Measurements from ENCODE around the gene TRAPPC2B.

The TRAPPC2B gene

DNA sequence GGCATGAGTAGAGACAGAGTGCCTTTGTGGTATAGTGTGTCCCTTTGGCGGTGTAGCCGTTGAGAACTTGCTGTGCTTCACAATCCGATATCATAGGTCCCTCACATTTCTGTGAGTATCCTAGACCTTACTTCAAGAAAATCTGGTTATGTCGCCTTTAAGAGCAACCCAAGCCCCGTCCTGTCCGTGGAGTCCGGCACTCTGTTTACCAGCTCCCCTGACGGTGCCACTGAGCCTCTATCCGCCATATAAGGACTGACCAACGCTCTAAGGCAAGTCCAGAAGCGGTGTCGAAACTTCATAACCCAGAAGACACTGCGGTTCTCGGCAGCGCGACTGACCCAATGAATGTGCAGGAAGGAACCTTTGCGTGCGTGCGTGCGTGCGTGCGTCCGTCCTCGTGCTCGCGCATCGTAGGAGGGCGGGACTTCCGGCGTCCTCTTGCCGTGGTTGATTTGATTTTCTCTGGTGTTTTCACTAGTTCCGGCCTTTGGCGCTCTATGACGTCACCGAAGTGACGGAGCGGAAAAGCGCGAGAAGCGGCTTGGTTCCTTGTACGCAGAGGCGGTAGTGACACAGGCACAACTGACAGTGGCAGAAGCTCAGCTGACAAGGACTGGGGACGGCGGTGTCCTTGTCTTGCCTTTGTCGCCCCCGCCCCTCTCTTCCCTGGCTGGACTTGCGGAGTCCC is at the start of gene TRAPPC2B, which contains the start of gene ZNF547:
Gene TRAPPC2B, plus strand, starts transcription at position 555 of the 691 bp plus-strand sequence. CDS start 1,283 bp downstream, outside the sequence.
Gene ZNF547, plus strand, starts transcription at position 555 of the 691 bp plus-strand sequence. CDS start 5,005 bp downstream, outside the sequence.
- peak; percentile 97 for DNase-seq (ENCODE audit: low spot score in 2 of 2)
- H3K9me3 Mint-ChIP-seq = peaks cover 6% of the 10 kb centered on the region
- H3K36me3 Mint-ChIP-seq = peaks cover 19% of the 10 kb centered on the region
- no peaks in the 10 kb centered on the region for H3K27me3 Mint-ChIP-seq
- H3K4me3 Mint-ChIP-seq = peak within 1 kb of the TSS; percentile 92
- H3K27ac Mint-ChIP-seq = peak within 1 kb of the TSS; percentile 99
- H3K4me1 Mint-ChIP-seq = peaks cover 12% of the 10 kb centered on the region
- peak; percentile 92 for ATAC-seq (ENCODE audit: low read depth)

DNA sequence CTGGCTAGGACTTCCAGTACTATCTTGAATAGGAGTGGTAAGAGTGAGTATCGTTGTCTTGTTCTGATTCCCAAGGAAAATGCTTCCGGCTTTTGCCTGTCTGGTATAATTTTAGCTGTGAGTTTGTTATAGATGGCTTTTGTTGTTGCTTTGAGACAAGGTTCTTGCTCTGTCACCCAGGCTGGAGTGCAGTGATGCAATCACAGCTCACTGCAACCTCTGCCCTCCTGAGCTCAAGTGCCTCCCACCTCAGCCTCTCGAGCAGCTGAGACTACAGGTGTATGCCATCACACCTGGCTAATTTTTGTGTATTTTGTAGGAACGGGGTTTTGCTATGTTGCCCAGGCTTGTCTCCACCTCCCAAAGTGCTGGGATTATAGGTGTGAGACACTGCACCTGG is 49.2 kb upstream of the TRAPPC2B start:
- Mint-ChIP-seq H3K36me3 (peaks cover 1% of the 10 kb centered on the region), H3K4me1 (no peaks in the 10 kb centered on the region), H3K4me3 (no peak overlapping the region), H3K27me3 (peaks cover 6% of the 10 kb centered on the region), H3K9me3 (peaks cover 6% of the 10 kb centered on the region), H3K27ac (no peak overlapping the region)
- no peak for ATAC-seq (ENCODE audit: low read depth)
- no peak for DNase-seq (ENCODE audit: low spot score in 2 of 2)

DNA sequence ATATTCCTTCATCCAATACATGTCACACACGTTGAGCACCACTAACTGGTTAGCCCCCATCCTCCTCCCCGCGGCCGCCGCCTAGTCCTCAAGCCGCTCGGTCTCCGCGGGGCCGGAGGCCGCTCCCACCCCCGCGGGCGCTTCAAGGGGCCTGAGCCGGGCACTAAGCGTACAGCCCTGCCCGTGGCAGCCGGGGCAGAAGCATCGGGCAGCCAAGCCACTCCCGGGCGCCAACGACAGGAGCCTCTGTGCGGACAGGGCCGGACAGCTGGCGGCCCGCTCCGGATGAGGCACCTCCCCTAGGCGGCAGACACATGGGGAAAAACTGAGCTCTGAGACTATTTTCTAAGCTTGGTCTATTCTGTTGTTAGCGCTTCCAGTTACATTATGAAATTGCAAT is 45.8 kb upstream of the TRAPPC2B start:
- Mint-ChIP-seq H3K27me3 (peaks cover 6% of the 10 kb centered on the region), H3K9me3 (peaks cover 4% of the 10 kb centered on the region), H3K4me3 (no peak overlapping the region), H3K4me1 (peaks cover 18% of the 10 kb centered on the region), H3K27ac (no peak overlapping the region), H3K36me3 (peaks cover 2% of the 10 kb centered on the region)
- no peak for DNase-seq (ENCODE audit: low spot score in 2 of 2)
- ATAC-seq (ENCODE audit: low read depth) = no peak

DNA sequence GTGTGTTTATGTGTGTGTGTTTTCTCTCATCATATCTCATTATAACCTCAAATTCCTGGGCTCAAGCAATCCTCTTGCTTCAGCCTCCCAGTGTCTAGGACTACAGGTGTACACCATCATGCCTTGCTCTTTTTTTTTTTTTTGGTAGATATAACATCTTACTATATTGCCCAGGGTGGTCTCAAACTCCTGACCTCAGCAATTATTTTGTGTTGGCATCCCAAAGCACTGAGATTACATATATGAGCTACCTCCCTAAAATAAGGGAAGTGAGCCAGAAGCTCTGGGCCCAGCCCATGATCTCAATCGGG is 43.5 kb upstream of the TRAPPC2B start:
- peak overlapping the region; percentile 98 for H3K27ac Mint-ChIP-seq
- peaks cover 17% of the 10 kb centered on the region for H3K36me3 Mint-ChIP-seq
- peak overlapping the region; percentile 97 for H3K4me3 Mint-ChIP-seq
- H3K4me1 Mint-ChIP-seq = peaks cover 22% of the 10 kb centered on the region
- peaks cover 5% of the 10 kb centered on the region for H3K9me3 Mint-ChIP-seq
- peaks cover 4% of the 10 kb centered on the region for H3K27me3 Mint-ChIP-seq
- DNase-seq (ENCODE audit: low spot score in 2 of 2) (no peak), ATAC-seq (ENCODE audit: low read depth) (peak; percentile 62)

DNA sequence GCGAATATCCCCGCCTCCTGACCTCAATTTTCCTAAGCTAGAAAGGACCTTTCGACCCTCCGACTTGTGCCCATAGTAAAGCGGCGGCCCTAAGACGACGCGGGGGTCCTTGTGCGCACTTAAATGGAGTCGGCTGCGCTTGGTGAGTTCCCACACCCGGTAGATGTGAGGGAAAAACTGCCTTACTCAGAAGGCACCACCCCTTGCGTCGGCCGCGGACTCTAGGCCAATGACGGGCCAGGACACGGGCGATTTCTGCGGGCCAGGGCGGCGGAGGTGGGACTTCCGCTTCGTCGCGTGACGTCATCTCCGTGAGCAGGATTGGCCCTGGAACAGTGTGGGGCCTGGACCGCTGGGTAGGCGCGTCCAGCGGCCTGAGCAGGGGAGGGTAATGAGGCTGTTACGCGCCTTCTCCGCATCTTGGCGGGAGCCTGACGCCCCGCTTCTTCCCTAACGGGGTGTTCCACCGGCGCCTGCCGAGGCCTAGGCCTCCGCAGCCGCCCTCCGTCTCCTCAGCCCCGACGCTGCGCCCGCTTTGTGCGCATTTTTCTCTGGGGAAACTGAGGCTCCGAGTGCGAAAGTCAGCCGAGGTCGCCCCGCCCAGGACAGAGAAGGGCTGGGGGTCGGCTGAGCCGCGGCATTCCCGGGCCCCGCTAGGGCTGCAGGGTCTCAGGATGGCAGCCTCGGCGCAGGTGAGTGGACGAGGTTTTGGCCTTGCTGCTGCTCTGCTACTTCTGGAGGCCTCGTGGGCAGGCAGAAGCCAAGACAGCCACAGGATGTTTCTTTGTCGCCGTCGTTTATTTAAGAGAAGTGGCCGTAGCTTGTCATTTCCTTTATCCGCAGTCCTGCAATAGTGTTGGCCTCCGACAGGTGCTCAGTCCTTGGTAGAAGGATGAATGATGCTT is 42.9 kb upstream of the TRAPPC2B start, which contains the start of gene ZNF543:
Gene ZNF543, plus strand, starts transcription at position 293 of the 905 bp plus-strand sequence. Its CDS starts 382 bp downstream, at position 675.
- DNase-seq (ENCODE audit: low spot score in 2 of 2) = peak; percentile 89 to 90
- ATAC-seq (ENCODE audit: low read depth) = peak; percentile 92
- Mint-ChIP-seq H3K27me3 (peaks cover 4% of the 10 kb centered on the region), H3K27ac (peak within 1 kb of the TSS; percentile 98), H3K4me1 (peaks cover 22% of the 10 kb centered on the region), H3K4me3 (peak within 1 kb of the TSS; percentile 97), H3K36me3 (peaks cover 22% of the 10 kb centered on the region), H3K9me3 (peaks cover 6% of the 10 kb centered on the region)

DNA sequence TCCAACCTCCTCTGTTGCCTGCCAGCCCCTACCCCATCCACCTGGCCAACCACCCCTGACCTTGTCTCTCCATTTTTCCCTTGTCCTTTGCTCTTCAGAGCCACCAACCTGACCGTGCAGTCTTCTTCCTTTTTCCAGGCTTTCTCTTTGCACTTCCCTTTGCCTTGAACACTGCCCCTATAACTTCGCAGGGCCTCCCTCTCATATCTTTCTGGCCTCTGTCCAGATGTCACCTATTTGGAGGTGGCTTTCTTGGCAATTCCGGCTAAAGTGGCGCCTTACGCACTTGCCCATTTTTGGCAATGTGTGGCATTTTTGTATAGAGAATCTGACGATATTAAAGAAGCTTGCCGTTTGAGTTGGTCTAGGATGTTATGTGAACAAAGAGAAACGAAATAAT is 42.2 kb upstream of the TRAPPC2B start:
- Mint-ChIP-seq H3K4me3 (peak overlapping the region; percentile 97), H3K27me3 (peaks cover 3% of the 10 kb centered on the region), H3K9me3 (peaks cover 4% of the 10 kb centered on the region), H3K36me3 (peaks cover 29% of the 10 kb centered on the region), H3K4me1 (peaks cover 22% of the 10 kb centered on the region), H3K27ac (peak overlapping the region; percentile 98)
- DNase-seq (ENCODE audit: low spot score in 2 of 2) (no peak), ATAC-seq (ENCODE audit: low read depth) (no peak)

DNA sequence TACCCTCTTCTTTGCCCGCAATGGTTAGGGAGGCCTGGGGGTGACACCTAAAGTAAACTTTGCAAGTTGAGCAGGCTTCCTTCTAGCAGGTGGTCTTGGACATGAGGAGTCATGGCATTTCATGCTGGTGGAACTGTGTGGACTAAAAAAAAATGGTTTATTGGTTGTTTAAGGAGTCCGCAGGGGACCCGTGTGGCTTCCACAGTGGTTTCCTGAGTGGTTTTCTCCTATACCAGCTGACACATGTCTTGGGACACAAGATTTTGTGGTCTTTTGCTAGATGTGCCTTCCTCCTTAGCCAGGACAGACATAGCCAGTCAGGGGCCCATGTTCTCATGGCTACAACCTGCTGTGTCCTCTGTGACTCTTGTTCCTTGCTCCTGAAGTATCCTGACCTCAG is 41.6 kb upstream of the TRAPPC2B start:
- peaks cover 32% of the 10 kb centered on the region for H3K36me3 Mint-ChIP-seq
- DNase-seq (ENCODE audit: low spot score in 2 of 2) (no peak), ATAC-seq (ENCODE audit: low read depth) (no peak)
- H3K27ac Mint-ChIP-seq = peak overlapping the region; percentile 98
- H3K4me1 Mint-ChIP-seq = peaks cover 22% of the 10 kb centered on the region
- H3K4me3 Mint-ChIP-seq = peak overlapping the region; percentile 97
- H3K9me3 Mint-ChIP-seq = peaks cover 4% of the 10 kb centered on the region
- peaks cover 2% of the 10 kb centered on the region for H3K27me3 Mint-ChIP-seq

DNA sequence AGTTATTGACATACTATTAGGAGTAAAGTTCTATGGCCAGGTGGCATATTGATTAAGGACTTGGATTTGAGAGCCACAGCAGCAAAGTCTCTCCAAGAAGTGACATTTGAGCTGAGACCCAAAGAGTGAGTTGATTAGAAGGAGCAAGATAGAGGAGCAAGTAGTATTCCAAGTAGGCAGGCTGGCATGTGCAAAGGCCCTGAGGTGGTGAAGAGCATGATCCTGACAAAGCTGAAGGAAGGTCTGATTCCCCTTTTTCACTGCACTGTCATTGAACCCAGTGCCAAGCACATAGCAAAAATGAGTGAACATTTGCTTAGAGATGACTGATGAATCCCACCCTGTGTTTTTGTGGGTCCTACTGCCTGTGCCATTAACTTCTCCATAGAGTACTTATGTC is 38.4 kb upstream of the TRAPPC2B start:
- H3K27me3 Mint-ChIP-seq = no peaks in the 10 kb centered on the region
- H3K4me1 Mint-ChIP-seq = peaks cover 18% of the 10 kb centered on the region
- ATAC-seq (ENCODE audit: low read depth) (no peak), DNase-seq (ENCODE audit: low spot score in 2 of 2) (no peak)
- no peak overlapping the region for H3K4me3 Mint-ChIP-seq
- H3K36me3 Mint-ChIP-seq = peaks cover 56% of the 10 kb centered on the region
- no peak overlapping the region for H3K27ac Mint-ChIP-seq
- peaks cover 9% of the 10 kb centered on the region for H3K9me3 Mint-ChIP-seq

DNA sequence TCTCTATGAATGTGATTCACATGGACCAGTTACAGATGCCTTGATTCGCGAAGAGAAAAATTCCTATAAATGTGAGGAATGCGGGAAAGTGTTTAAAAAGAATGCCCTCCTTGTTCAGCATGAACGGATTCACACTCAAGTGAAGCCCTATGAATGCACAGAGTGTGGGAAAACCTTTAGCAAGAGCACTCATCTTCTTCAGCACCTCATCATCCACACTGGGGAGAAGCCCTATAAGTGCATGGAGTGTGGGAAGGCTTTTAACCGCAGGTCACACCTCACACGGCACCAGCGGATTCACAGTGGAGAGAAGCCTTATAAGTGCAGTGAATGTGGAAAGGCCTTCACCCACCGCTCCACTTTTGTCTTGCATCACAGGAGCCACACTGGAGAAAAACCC is 35.4 kb upstream of the TRAPPC2B start:
- Mint-ChIP-seq H3K9me3 (peaks cover 6% of the 10 kb centered on the region), H3K4me3 (no peak overlapping the region), H3K4me1 (no peaks in the 10 kb centered on the region), H3K36me3 (peaks cover 61% of the 10 kb centered on the region), H3K27ac (no peak overlapping the region), H3K27me3 (no peaks in the 10 kb centered on the region)
- no peak for ATAC-seq (ENCODE audit: low read depth)
- no peak for DNase-seq (ENCODE audit: low spot score in 2 of 2)

DNA sequence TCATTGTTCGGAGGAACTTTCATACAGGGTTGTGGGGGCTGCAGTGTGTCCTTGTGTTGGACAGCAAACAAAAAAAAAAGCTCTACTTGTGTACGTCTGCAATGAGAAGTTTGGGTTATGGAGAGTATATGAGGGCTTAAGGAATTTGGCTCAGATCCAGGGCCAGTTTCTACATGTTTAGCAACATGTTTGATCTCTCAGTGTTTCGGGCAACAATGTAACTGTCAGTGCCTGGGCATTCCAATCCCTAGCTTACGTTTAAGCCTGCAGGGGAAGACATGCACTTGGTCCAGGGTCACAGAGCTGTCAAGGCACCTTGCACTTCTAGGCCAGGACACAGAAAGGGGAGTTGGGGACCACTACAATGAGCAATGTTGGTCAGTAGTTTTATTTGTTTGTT is 29.2 kb upstream of the TRAPPC2B start:
- Mint-ChIP-seq H3K36me3 (peaks cover 16% of the 10 kb centered on the region), H3K27me3 (no peaks in the 10 kb centered on the region), H3K9me3 (no peaks in the 10 kb centered on the region), H3K27ac (no peak overlapping the region), H3K4me3 (no peak overlapping the region), H3K4me1 (no peaks in the 10 kb centered on the region)
- DNase-seq (ENCODE audit: low spot score in 2 of 2) (no peak), ATAC-seq (ENCODE audit: low read depth) (no peak)

DNA sequence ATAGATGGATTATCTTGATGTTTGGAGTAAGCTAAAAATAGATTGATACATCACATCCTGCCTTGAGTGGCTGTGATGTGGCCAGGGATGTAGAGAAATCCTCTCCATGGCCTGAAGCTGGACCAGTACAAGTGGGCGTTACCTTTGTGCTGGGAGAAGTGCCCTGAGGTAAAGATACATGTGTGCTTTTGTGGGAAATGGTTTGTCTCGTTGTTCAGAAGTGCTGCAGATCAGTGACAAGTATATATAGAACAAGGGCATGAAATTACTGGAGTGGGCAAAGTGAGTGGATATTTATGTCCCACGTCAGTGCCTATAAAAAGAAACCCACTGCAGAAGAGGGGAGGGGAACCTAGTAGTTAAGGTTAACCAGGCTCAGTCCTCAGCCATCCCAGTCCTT is 24.5 kb upstream of the TRAPPC2B start:
- Mint-ChIP-seq H3K27ac (no peak overlapping the region), H3K4me3 (no peak overlapping the region), H3K4me1 (no peaks in the 10 kb centered on the region), H3K9me3 (peaks cover 2% of the 10 kb centered on the region), H3K36me3 (peaks cover 5% of the 10 kb centered on the region), H3K27me3 (no peaks in the 10 kb centered on the region)
- ATAC-seq (ENCODE audit: low read depth) (no peak), DNase-seq (ENCODE audit: low spot score in 2 of 2) (no peak)

DNA sequence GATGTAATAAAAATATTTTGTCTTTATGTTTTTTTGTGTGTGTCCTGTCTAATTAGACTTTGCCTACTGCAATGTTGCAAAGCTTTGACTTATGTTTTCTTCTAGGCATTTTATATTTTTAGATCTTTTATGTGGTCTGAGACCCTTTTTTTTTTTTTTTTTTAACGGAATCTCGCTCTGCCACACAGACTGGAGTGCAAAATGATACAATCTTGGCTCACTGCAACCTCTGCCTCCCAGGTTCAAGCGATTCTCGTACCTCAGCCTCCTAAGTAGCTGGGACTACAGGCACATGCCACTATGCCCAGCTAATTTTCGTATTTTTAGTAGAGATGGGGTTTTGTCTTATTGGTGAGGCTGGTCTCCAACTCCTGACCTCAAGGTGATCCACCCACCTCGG is 20.8 kb upstream of the TRAPPC2B start:
- Mint-ChIP-seq H3K4me3 (no peak overlapping the region), H3K27ac (no peak overlapping the region), H3K4me1 (no peaks in the 10 kb centered on the region), H3K27me3 (no peaks in the 10 kb centered on the region), H3K36me3 (no peaks in the 10 kb centered on the region), H3K9me3 (peaks cover 2% of the 10 kb centered on the region)
- ATAC-seq (ENCODE audit: low read depth) (no peak), DNase-seq (ENCODE audit: low spot score in 2 of 2) (no peak)

DNA sequence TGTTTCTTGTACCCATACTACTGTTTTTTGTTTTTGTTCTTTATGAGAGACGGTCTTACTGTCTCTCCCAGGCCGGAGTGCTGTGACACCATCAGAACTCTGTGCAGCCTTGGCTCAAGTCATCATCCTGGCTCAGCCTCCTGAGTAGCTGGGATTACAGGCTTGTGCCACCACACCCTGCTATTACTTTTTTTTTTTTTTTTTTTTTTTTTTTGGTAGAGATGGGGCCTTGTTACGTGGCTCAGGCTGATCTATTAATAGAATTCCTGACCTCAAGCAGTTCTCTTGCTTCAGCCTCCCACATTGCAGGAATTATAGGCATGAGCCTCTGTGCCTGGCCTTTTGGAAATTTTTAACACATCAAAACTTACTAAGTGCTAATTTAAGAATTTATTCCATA is 15.2 kb upstream of the TRAPPC2B start:
- peaks cover 13% of the 10 kb centered on the region for H3K36me3 Mint-ChIP-seq
- ATAC-seq (ENCODE audit: low read depth) (no peak), DNase-seq (ENCODE audit: low spot score in 2 of 2) (no peak)
- H3K4me3 Mint-ChIP-seq = no peak overlapping the region
- peaks cover 8% of the 10 kb centered on the region for H3K9me3 Mint-ChIP-seq
- H3K27me3 Mint-ChIP-seq = no peaks in the 10 kb centered on the region
- no peak overlapping the region for H3K27ac Mint-ChIP-seq
- peaks cover 26% of the 10 kb centered on the region for H3K4me1 Mint-ChIP-seq
